Keratinocyte (primary cell): ENCODE measurements around the gene TXNDC12. TPM values are rescaled to one million over a fixed set of nuclear protein-coding genes. Genes with fewer than 3 reads are reported as not detected.
A peak's percentile ranks its signal among the peaks of the same experiment; 100 is the strongest.
"Not testable (repeated sequence)": the region's sequence is repeated elsewhere in the genome, so short reads cannot be mapped to it uniquely, and the experiment has no call there.

Experiments used
- DNase-seq: peaks from one replicate; pipeline ENCODE4 v3.0.0-alpha.2; 2011; ENCODE audit warnings: low read depth, missing footprints, low spot score
- FAIRE-seq: peaks from 2 replicates; lab custom pipeline; 2011; peaks lifted over from hg19 to GRCh38; lab: Jason Lieb, UNC
- H2AFZ ChIP-seq: 2 replicates; pipeline ENCODE4 v1.6.0; 2012; ENCODE audit warnings: low read length, control low read depth, inconsistent platforms; ENCODE audit not compliant: control insufficient read depth
- H3K27ac ChIP-seq: 2 replicates; pipeline ENCODE4 v1.5.1; 2011; ENCODE audit warnings: low read length; ENCODE audit not compliant: control insufficient read depth, insufficient read depth
- H3K27me3 ChIP-seq: 3 replicates; pipeline ENCODE4 v1.6.0; 2011; ENCODE audit warnings: low read length; ENCODE audit not compliant: control insufficient read depth, insufficient read depth; ENCODE audit errors: extremely low read depth
- H3K36me3 ChIP-seq, 2 experiments: 2 replicates in 1 of 2; 3 replicates in 1 of 2; pipeline ENCODE4 v1.5.1; 2011; ENCODE audit warnings: low read length in 2 of 2, mild to moderate bottlenecking in 1 of 2; ENCODE audit not compliant: control insufficient read depth in 2 of 2, insufficient read depth in 2 of 2; ENCODE audit errors: extremely low read depth in 1 of 2
- H3K4me1 ChIP-seq: 3 replicates; pipeline ENCODE4 v1.5.1; 2011; ENCODE audit warnings: low read length; ENCODE audit not compliant: control insufficient read depth, insufficient read depth; ENCODE audit errors: extremely low read depth
- H3K4me2 ChIP-seq: 3 replicates; pipeline ENCODE4 v1.6.0; 2011; ENCODE audit warnings: low read depth, low read length; ENCODE audit not compliant: control insufficient read depth, insufficient read depth; ENCODE audit errors: extremely low read depth
- H3K4me3 ChIP-seq, 3 experiments: fragments of 200-600 bp in 1 of 3; sonication (generic) in 1 of 3; 2 replicates in 2 of 3; 3 replicates in 1 of 3; pipeline ENCODE4 v1.5.1; 2011 to 2016; ENCODE audit warnings: low read length in 3 of 3, mild to moderate bottlenecking in 3 of 3, control low read depth in 2 of 3, inconsistent platforms in 1 of 3, low read depth in 1 of 3, mixed read lengths in 1 of 3, mixed run types in 1 of 3, moderate library complexity in 1 of 3; ENCODE audit not compliant: control insufficient read depth in 2 of 3, insufficient read depth in 2 of 3; ENCODE audit errors: extremely low read depth in 1 of 3
- H3K79me2 ChIP-seq: 2 replicates; pipeline ENCODE4 v1.6.0; 2012; ENCODE audit warnings: low read length; ENCODE audit not compliant: control insufficient read depth, insufficient read depth
- H3K9ac ChIP-seq: 3 replicates; pipeline ENCODE4 v1.6.0; 2011; ENCODE audit warnings: low read length; ENCODE audit not compliant: control insufficient read depth, insufficient read depth; ENCODE audit errors: extremely low read depth
- H3K9me1 ChIP-seq: 3 replicates; pipeline ENCODE4 v1.6.0; 2011; ENCODE audit warnings: low read length; ENCODE audit not compliant: control insufficient read depth, insufficient read depth; ENCODE audit errors: extremely low read depth
- H3K9me3 ChIP-seq: 2 replicates; pipeline ENCODE4 v1.5.1; 2012; ENCODE audit warnings: low read depth, low read length; ENCODE audit not compliant: control insufficient read depth
- H4K20me1 ChIP-seq: 3 replicates; pipeline ENCODE4 v1.6.0; 2011; ENCODE audit warnings: low read length; ENCODE audit not compliant: control insufficient read depth, insufficient read depth; ENCODE audit errors: extremely low read depth
- CTCF ChIP-seq, 3 experiments: IDR thresholded peaks in 1 of 3; conservative IDR thresholded peaks in 1 of 3; optimal IDR thresholded peaks in 1 of 3; 2 replicates in 2 of 3; 3 replicates in 1 of 3; pipeline versions ENCODE3 to v1.5.1; 2011; ENCODE audit warnings: low read length in 3 of 3, mild to moderate bottlenecking in 3 of 3, moderate library complexity in 2 of 3, control low read depth in 1 of 3, inconsistent platforms in 1 of 3; ENCODE audit not compliant: insufficient read depth in 2 of 3; ENCODE audit errors: extremely low read depth in 1 of 3
- EZH2 ChIP-seq: IDR thresholded peaks from one replicate; pipeline ENCODE4 v1.6.1; 2012; ENCODE audit warnings: inconsistent platforms, mild to moderate bottlenecking, low read length, moderate library complexity
- dilution Hi-C: fragments of 300-500 bp; cut with MboI; formaldehyde crosslinking; loops from one replicate; pipeline ENCODE4 v1.7.0; 2020; ENCODE audit warnings: low sequenced_read_pairs; ENCODE audit not compliant: extremely low pct_ligation_motif_present
- polyA plus RNA-seq, 5 experiments: library from polyadenylated mRNA; depleted of rRNA in 3 of 5; stranded (reverse) in 3 of 5; stranded (forward) in 1 of 5; unstranded in 1 of 5; fragments of >200 nt; gene quantifications; 1 replicate in 1 of 5; 2 replicates in 3 of 5; 3 replicates in 1 of 5; pipeline versions ENCODE4 v1.2.1 to v1.2.3, GENCODE V29; 2011 to 2012; ENCODE audit warnings: missing spikeins in 2 of 5, low read depth in 1 of 5, low replicate concordance in 1 of 5

The TXNDC12 gene
- polyA plus RNA-seq, 1 donor (not counting 4 experiments of a cell fraction or from before 2014, with no cell fraction given), result 28.2 TPM

- Histone ChIP-seq H3K36me3 (peaks cover 0 to 3% of the 10 kb centered on the region in 2 experiments), H2AFZ (peak overlapping the region; percentile 76), H3K4me1 (peaks cover 25% of the 10 kb centered on the region), H3K27me3 (no peaks in the 10 kb centered on the region), H4K20me1 (no peaks in the 10 kb centered on the region), H3K9me1 (no peaks in the 10 kb centered on the region), H3K9me3 (no peaks in the 10 kb centered on the region), H3K4me3 (peak overlapping the region; percentile 70 to 96 (median 87)), H3K27ac (peak overlapping the region; percentile 93), H3K4me2 (peak overlapping the region; percentile 79), H3K79me2 (peaks cover 44% of the 10 kb centered on the region), H3K9ac (peak overlapping the region; percentile 85)
- no peak for TF ChIP-seq EZH2
- TF ChIP-seq CTCF (optimal IDR thresholded peaks at IDR 0.05 in 1 of 3, IDR thresholded peaks at IDR 0.05 in 1 of 3, conservative IDR thresholded peaks at IDR 0.05 in 1 of 3; ENCODE audit: extremely low read depth in 1 of 3, insufficient read depth in 2 of 3, low read length in 3 of 3), result no peak
- dilution Hi-C loops, result no loop called here
- no peak for FAIRE-seq
- DNase-seq, result no peak
Measured at GRCh38 chr1:52054496-52055065, 410 bp downstream of the TXNDC12 start.

GRCh38 chr1:52053862-52054261, 1.1 kb downstream of the TXNDC12 start:
- H3K4me1 ChIP-seq, result peaks cover 18% of the 10 kb centered on the region
- peak overlapping the region; percentile 85 for H3K9ac ChIP-seq
- H3K79me2 ChIP-seq, result peaks cover 41% of the 10 kb centered on the region
- dilution Hi-C loops, result no loop called here
- no peak overlapping the region for H2AFZ ChIP-seq
- no peaks in the 10 kb centered on the region for H3K27me3 ChIP-seq
- H3K36me3 ChIP-seq, result peaks cover 0 to 3% of the 10 kb centered on the region in 2 experiments
- H3K9me3 ChIP-seq, result no peaks in the 10 kb centered on the region
- H3K4me2 ChIP-seq, result peak overlapping the region; percentile 79
- FAIRE-seq, result no peak
- H3K9me1 ChIP-seq, result no peaks in the 10 kb centered on the region
- DNase-seq, result no peak
- no peaks in the 10 kb centered on the region for H4K20me1 ChIP-seq
- no peak overlapping the region for H3K27ac ChIP-seq
- TF ChIP-seq CTCF (optimal IDR thresholded peaks at IDR 0.05 in 1 of 3, IDR thresholded peaks at IDR 0.05 in 1 of 3, conservative IDR thresholded peaks at IDR 0.05 in 1 of 3; ENCODE audit: extremely low read depth in 1 of 3, insufficient read depth in 2 of 3, low read length in 3 of 3) (no peak), EZH2 (no peak)
- H3K4me3 ChIP-seq, result peak overlapping the region; percentile 70 to 96 (median 87)

GRCh38 chr1:52049337-52049736, 5.7 kb downstream of the TXNDC12 start:
- DNase-seq, FAIRE-seq, H4K20me1 ChIP-seq, H3K9me1 ChIP-seq, H3K4me1 ChIP-seq, H3K4me3 ChIP-seq, H3K9ac ChIP-seq, H3K27me3 ChIP-seq, H3K9me3 ChIP-seq, dilution Hi-C loops, H3K4me2 ChIP-seq, H3K36me3 ChIP-seq, H3K27ac ChIP-seq, H2AFZ ChIP-seq: not testable (repeated sequence)
- H3K79me2 ChIP-seq, result peaks cover 19% of the 10 kb centered on the region

- H3K27me3 ChIP-seq, DNase-seq, H3K4me2 ChIP-seq, dilution Hi-C loops, H2AFZ ChIP-seq, H3K4me3 ChIP-seq, H3K4me1 ChIP-seq, H3K9me3 ChIP-seq, H3K9ac ChIP-seq, H3K27ac ChIP-seq, H3K36me3 ChIP-seq, H4K20me1 ChIP-seq, H3K9me1 ChIP-seq, FAIRE-seq: not testable (repeated sequence)
- H3K79me2 ChIP-seq, result peaks cover 14% of the 10 kb centered on the region
Measured at GRCh38 chr1:52045666-52046195, 9.3 kb downstream of the TXNDC12 start.
